GM19023 (cell line): ENCODE results near the gene KLHL29.

ENCODE experiments used
- ATAC-seq: cut with Tn5 transposase; IDR thresholded peaks from one replicate; pipeline ENCODE4 v1.9.1; 2021; ENCODE audit warnings: mild to moderate bottlenecking, moderate library complexity; ENCODE audit not compliant: unreplicated experiment

Gene KLHL29

GRCh38 chr2:23446916-23447315 lies 61.9 kb downstream of the KLHL29 start:
- no peak for ATAC-seq

GRCh38 chr2:23447405-23447804 lies 62.4 kb downstream of the KLHL29 start:
- ATAC-seq: no peak

- no peak for ATAC-seq
Observed at GRCh38 chr2:23448906-23449305, 63.9 kb downstream of the KLHL29 start.

GRCh38 chr2:23449413-23449812 lies 64.4 kb downstream of the KLHL29 start:
- peak; percentile 75 for ATAC-seq

- no peak for ATAC-seq
Observed at GRCh38 chr2:23449831-23450331, 64.9 kb downstream of the KLHL29 start.

- no peak for ATAC-seq
Observed at GRCh38 chr2:23452372-23452771, 67.4 kb downstream of the KLHL29 start.

GRCh38 chr2:23452853-23453420 lies 68.0 kb downstream of the KLHL29 start:
- peak; percentile 44 for ATAC-seq

- no peak for ATAC-seq
Observed at GRCh38 chr2:23453432-23453831, 68.5 kb downstream of the KLHL29 start.

- ATAC-seq: no peak
Observed at GRCh38 chr2:23453836-23454460, 69.0 kb downstream of the KLHL29 start.

- no peak for ATAC-seq
Observed at GRCh38 chr2:23454501-23455120, 69.6 kb downstream of the KLHL29 start.

- no peak for ATAC-seq
Observed at GRCh38 chr2:23456396-23456795, 71.4 kb downstream of the KLHL29 start.

GRCh38 chr2:23456881-23457760 lies 72.1 kb downstream of the KLHL29 start:
- no peak for ATAC-seq

GRCh38 chr2:23457990-23458682 lies 73.2 kb downstream of the KLHL29 start:
- ATAC-seq: no peak

GRCh38 chr2:23459032-23459431 lies 74.1 kb downstream of the KLHL29 start:
- no peak for ATAC-seq

GRCh38 chr2:23460228-23460627 lies 75.2 kb downstream of the KLHL29 start:
- ATAC-seq: no peak

GRCh38 chr2:23460993-23461392 lies 76.0 kb downstream of the KLHL29 start:
- no peak for ATAC-seq

GRCh38 chr2:23464156-23464555 lies 79.2 kb downstream of the KLHL29 start:
- ATAC-seq: no peak

GRCh38 chr2:23464905-23465537 lies 80.0 kb downstream of the KLHL29 start:
- ATAC-seq: no peak

- ATAC-seq: no peak
Observed at GRCh38 chr2:23465936-23466335, 81.0 kb downstream of the KLHL29 start.

- ATAC-seq: no peak
Observed at GRCh38 chr2:23467618-23468017, 82.6 kb downstream of the KLHL29 start.
